SK-N-SH (cell line): Measurements from ENCODE around the gene NAT9. TPM values are rescaled to one million over a fixed set of nuclear protein-coding genes. Genes with fewer than 3 reads are reported as not detected.

Experiments
- CTCF ChIA-PET: fragments of 300-600, 350-600 bp; formaldehyde crosslinking; extraction: SDS; loops from one replicate; lab custom pipeline; 2021; lab: Yijun Ruan, JAX
- POLR2A ChIA-PET: fragments of 350-600 bp; sonication (Branson Sonifier 250); formaldehyde crosslinking; extraction: SDS; loops from one replicate; lab custom pipeline; 2020; ENCODE audit warnings: antibody characterized with exemption, inconsistent platforms; lab: Yijun Ruan, JAX
- DNase-seq: peaks from one replicate; pipeline ENCODE4 v3.0.0; 2012
- H2AFZ ChIP-seq: fragments of 200-600 bp; sonication (generic); 2 replicates; pipeline ENCODE4 v1.8.1; 2016; ENCODE audit warnings: antibody characterized with exemption, mild to moderate bottlenecking, low read depth
- H3F3A ChIP-seq: fragments of 200-600 bp; sonication (generic); replicated peaks from 2 replicates; pipeline ENCODE3; 2016; ENCODE audit warnings: antibody characterized with exemption, mild to moderate bottlenecking; ENCODE audit not compliant: insufficient read depth
- H3K27ac ChIP-seq, 2 experiments: fragments of 200-500 bp in 1 of 2; fragments of 200-600 bp in 1 of 2; sonication (Bioruptor generic) in 1 of 2; sonication (generic), shearing (Covaris generic) in 1 of 2; 2 replicates each; pipeline versions ENCODE4 v1.5.1 to v1.6.1; 2014 to 2016; ENCODE audit warnings: low read depth in 2 of 2, inconsistent platforms in 1 of 2, low read length in 1 of 2, mild to moderate bottlenecking in 1 of 2, mixed read lengths in 1 of 2
- H3K27me3 ChIP-seq: fragments of 200-600 bp; sonication (generic), shearing (Covaris generic); 2 replicates; pipeline ENCODE4 v1.6.1; 2016; ENCODE audit warnings: mixed run types; ENCODE audit not compliant: insufficient read depth
- H3K36me3 ChIP-seq, 2 experiments: fragments of 200-500 bp in 1 of 2; fragments of 200-600 bp in 1 of 2; sonication (Bioruptor generic) in 1 of 2; sonication (generic) in 1 of 2; replicated peaks in 1 of 2; 2 replicates each; pipeline versions ENCODE3 to v1.5.1; 2014 to 2016; ENCODE audit warnings: low read length in 1 of 2, mild to moderate bottlenecking in 1 of 2; ENCODE audit not compliant: insufficient read depth in 2 of 2, control insufficient read depth in 1 of 2
- H3K4me1 ChIP-seq, 2 experiments: fragments of 200-500 bp in 1 of 2; fragments of 200-600 bp in 1 of 2; sonication (Bioruptor generic) in 1 of 2; sonication (generic), shearing (Covaris generic) in 1 of 2; 2 replicates each; pipeline versions ENCODE4 v1.5.1 to v1.6.1; 2014 to 2016; ENCODE audit warnings: low read depth in 1 of 2, low read length in 1 of 2, mixed run types in 1 of 2; ENCODE audit not compliant: insufficient read depth in 2 of 2, control insufficient read depth in 1 of 2
- H3K4me2 ChIP-seq: fragments of 200-600 bp; sonication (generic), shearing (Covaris generic); 2 replicates; pipeline ENCODE4 v1.6.1; 2017; ENCODE audit warnings: mixed run types
- H3K4me3 ChIP-seq, 2 experiments: fragments of 200-500 bp in 1 of 2; fragments of 200-600 bp in 1 of 2; sonication (Bioruptor generic) in 1 of 2; sonication (generic), shearing (Covaris generic) in 1 of 2; 2 replicates each; pipeline versions ENCODE4 v1.5.1 to v1.8.1; 2014 to 2016; ENCODE audit warnings: low read depth in 2 of 2, inconsistent platforms in 1 of 2, low read length in 1 of 2, mild to moderate bottlenecking in 1 of 2, mixed read lengths in 1 of 2, moderate library complexity in 1 of 2
- H3K79me2 ChIP-seq: fragments of 200-600 bp; sonication (generic); 2 replicates; pipeline ENCODE4 v1.8.1; 2017; ENCODE audit warnings: mild to moderate bottlenecking; ENCODE audit not compliant: insufficient read depth
- H3K9ac ChIP-seq: fragments of 200-600 bp; sonication (generic); 2 replicates; pipeline ENCODE4 v1.6.1; 2017; ENCODE audit warnings: mixed run types
- H3K9me2 ChIP-seq: fragments of 200-600 bp; sonication (generic); 2 replicates; pipeline ENCODE4 v1.6.1; 2017; ENCODE audit warnings: mixed run types
- H3K9me3 ChIP-seq: fragments of 200-600 bp; sonication (generic); 2 replicates; pipeline ENCODE4 v1.6.1; 2017; ENCODE audit warnings: mixed run types, mild to moderate bottlenecking, moderate library complexity
- H4K20me1 ChIP-seq: fragments of 200-600 bp; sonication (generic); 2 replicates; pipeline ENCODE4 v1.6.1; 2017; ENCODE audit warnings: mild to moderate bottlenecking, mixed run types; ENCODE audit not compliant: insufficient read depth
- EZH2phosphoT487 ChIP-seq: fragments of 200-600 bp; sonication (generic); IDR thresholded peaks from 2 replicates; pipeline ENCODE4 v1.6.1; 2017; ENCODE audit warnings: low read depth, mixed run types, mild to moderate bottlenecking, antibody characterized with exemption, moderate library complexity, borderline replicate concordance
- FOSL2 ChIP-seq: IDR thresholded peaks from 2 replicates; pipeline ENCODE4 v1.4.0; 2012; ENCODE audit warnings: low read depth, mild to moderate bottlenecking, moderate library complexity, borderline replicate concordance
- FOXJ3 ChIP-seq: sonication (generic); formaldehyde crosslinking; IDR thresholded peaks from 2 replicates; pipeline ENCODE4 v1.5.1; 2020; ENCODE audit warnings: mild to moderate bottlenecking, missing genetic modification reagents
- FOXM1 ChIP-seq: IDR thresholded peaks from 2 replicates; pipeline ENCODE4 v1.4.0; 2012; ENCODE audit warnings: low read depth, mild to moderate bottlenecking
- GABPA ChIP-seq: IDR thresholded peaks from 2 replicates; pipeline ENCODE4 v1.4.0; 2012; ENCODE audit warnings: low read depth, mild to moderate bottlenecking
- RAD21 ChIP-seq: IDR thresholded peaks from 2 replicates; pipeline ENCODE4 v1.6.1; 2012; ENCODE audit warnings: mild to moderate bottlenecking, low read length
- RFX5 ChIP-seq: IDR thresholded peaks from 2 replicates; pipeline ENCODE4 v1.6.1; 2012; ENCODE audit warnings: mild to moderate bottlenecking, improper control_type of control experiment, low read length
- SIN3A ChIP-seq: IDR thresholded peaks from 2 replicates; pipeline ENCODE4 v1.6.1; 2012; ENCODE audit warnings: low read depth, mild to moderate bottlenecking, low read length, moderate library complexity, borderline replicate concordance
- SMC3 ChIP-seq: IDR thresholded peaks from 2 replicates; pipeline ENCODE4 v1.6.1; 2012; ENCODE audit warnings: low read depth, low read length, improper control_type of control experiment
- TEAD4 ChIP-seq: IDR thresholded peaks from 2 replicates; pipeline ENCODE4 v1.4.0; 2012; ENCODE audit warnings: mild to moderate bottlenecking, borderline replicate concordance; ENCODE audit not compliant: insufficient read depth
- YY1 ChIP-seq: IDR thresholded peaks from 2 replicates; pipeline ENCODE4 v1.4.0; 2012; ENCODE audit warnings: low read depth, mild to moderate bottlenecking
- WGBS: methylation state at CpG from one replicate; pipeline ENCODE4 v1.1.6; 2017; ENCODE audit warnings: low lambda C conversion rate; 5-methylcytosine and 5-hydroxymethylcytosine counted together
- polyA plus RNA-seq, 3 experiments: library from polyadenylated mRNA; depleted of rRNA; stranded (reverse); fragments of >200 nt; gene quantifications; 2 replicates each; pipeline ENCODE4 v1.2.3, GENCODE V29; 2012
- TF ChIP-seq, protein P1 (sequence below): fragments of 150-350 bp; IDR thresholded peaks from 2 replicates; pipeline ENCODE4 v1.6.1; 2017; ENCODE audit warnings: antibody characterized with exemption, low read length, low read depth, borderline replicate concordance
- TF ChIP-seq, protein P2 (sequence below): fragments of 150-350 bp; IDR thresholded peaks from 2 replicates; pipeline ENCODE4 v1.6.1; 2016; ENCODE audit warnings: mild to moderate bottlenecking, low read depth, low read length
- TF ChIP-seq, protein P3 (sequence below): IDR thresholded peaks from 2 replicates; pipeline ENCODE4 v1.4.0; 2012; ENCODE audit warnings: low read depth, borderline replicate concordance
- TF ChIP-seq, protein P4 (sequence below): IDR thresholded peaks from 2 replicates; pipeline ENCODE4 v1.4.0; 2012; ENCODE audit warnings: low read depth, borderline replicate concordance

NAT9 gene
- polyA plus RNA-seq, 1 of the 3 experiments (the other 2 are of a cell fraction) = 117 TPM

DNA sequence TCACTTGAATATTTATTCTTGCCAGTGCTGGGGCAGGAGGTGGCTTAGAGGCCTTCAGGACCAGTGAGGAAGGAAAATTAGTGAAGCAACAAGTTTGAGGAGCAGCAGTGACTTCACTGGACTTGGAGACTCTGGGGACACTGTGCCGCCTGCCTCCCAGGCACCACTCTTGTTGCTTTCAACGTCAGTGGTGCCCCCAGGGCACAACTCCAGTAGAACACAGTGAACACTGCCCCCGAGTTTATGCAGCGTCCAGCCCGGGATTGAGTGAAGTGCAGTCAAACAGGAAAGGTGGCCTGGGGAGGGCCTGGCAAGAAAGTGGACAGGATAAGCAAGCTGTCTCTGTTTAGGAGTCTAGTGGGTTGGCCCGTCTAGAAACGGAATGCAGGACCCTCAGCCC, 24.4 kb upstream of the NAT9 start:
- no peak overlapping the region for H2AFZ ChIP-seq
- H3K9ac ChIP-seq = no peak overlapping the region
- no peak overlapping the region for H3K4me2 ChIP-seq
- peaks cover 23 to 51% of the 10 kb centered on the region in 2 experiments for H3K4me1 ChIP-seq
- no peak for DNase-seq
- no peaks in the 10 kb centered on the region for H3K9me3 ChIP-seq
- CTCF ChIA-PET = interaction anchor here (1.4 to 98.1 kb wide), 6 partner anchors 9 to 59 kb away, joined by 3 to 3869 read pairs (median 229); partner anchors contain the start of genes FDXR, GRIN2C and NHERF1
- H4K20me1 ChIP-seq = no peaks in the 10 kb centered on the region
- H3K27me3 ChIP-seq = no peaks in the 10 kb centered on the region
- no peak overlapping the region for H3K27ac ChIP-seq
- POLR2A ChIA-PET = no interaction called here
- no peaks in the 10 kb centered on the region for H3K9me2 ChIP-seq
- peaks cover 24% of the 10 kb centered on the region for H3F3A ChIP-seq
- H3K36me3 ChIP-seq = peaks cover 0 to 54% of the 10 kb centered on the region in 2 experiments
- H3K79me2 ChIP-seq = no peaks in the 10 kb centered on the region
- TF ChIP-seq FOSL2 = no peak
- no peak for TF ChIP-seq FOXJ3
- TF ChIP-seq, protein P1, sequence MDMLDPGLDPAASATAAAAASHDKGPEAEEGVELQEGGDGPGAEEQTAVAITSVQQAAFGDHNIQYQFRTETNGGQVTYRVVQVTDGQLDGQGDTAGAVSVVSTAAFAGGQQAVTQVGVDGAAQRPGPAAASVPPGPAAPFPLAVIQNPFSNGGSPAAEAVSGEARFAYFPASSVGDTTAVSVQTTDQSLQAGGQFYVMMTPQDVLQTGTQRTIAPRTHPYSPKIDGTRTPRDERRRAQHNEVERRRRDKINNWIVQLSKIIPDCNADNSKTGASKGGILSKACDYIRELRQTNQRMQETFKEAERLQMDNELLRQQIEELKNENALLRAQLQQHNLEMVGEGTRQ = no peak
- TF ChIP-seq, protein P2, sequence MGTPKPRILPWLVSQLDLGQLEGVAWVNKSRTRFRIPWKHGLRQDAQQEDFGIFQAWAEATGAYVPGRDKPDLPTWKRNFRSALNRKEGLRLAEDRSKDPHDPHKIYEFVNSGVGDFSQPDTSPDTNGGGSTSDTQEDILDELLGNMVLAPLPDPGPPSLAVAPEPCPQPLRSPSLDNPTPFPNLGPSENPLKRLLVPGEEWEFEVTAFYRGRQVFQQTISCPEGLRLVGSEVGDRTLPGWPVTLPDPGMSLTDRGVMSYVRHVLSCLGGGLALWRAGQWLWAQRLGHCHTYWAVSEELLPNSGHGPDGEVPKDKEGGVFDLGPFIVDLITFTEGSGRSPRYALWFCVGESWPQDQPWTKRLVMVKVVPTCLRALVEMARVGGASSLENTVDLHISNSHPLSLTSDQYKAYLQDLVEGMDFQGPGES = no peak
- TF ChIP-seq RAD21 = no peak
- no peak for TF ChIP-seq YY1
- TF ChIP-seq, protein P3, sequence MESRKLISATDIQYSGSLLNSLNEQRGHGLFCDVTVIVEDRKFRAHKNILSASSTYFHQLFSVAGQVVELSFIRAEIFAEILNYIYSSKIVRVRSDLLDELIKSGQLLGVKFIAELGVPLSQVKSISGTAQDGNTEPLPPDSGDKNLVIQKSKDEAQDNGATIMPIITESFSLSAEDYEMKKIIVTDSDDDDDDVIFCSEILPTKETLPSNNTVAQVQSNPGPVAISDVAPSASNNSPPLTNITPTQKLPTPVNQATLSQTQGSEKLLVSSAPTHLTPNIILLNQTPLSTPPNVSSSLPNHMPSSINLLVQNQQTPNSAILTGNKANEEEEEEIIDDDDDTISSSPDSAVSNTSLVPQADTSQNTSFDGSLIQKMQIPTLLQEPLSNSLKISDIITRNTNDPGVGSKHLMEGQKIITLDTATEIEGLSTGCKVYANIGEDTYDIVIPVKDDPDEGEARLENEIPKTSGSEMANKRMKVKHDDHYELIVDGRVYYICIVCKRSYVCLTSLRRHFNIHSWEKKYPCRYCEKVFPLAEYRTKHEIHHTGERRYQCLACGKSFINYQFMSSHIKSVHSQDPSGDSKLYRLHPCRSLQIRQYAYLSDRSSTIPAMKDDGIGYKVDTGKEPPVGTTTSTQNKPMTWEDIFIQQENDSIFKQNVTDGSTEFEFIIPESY = no peak
- no peak for TF ChIP-seq RFX5
- no peak for TF ChIP-seq EZH2phosphoT487
- no peak for TF ChIP-seq GABPA
- no peak for TF ChIP-seq TEAD4
- no peak for TF ChIP-seq SIN3A
- TF ChIP-seq SMC3 = no peak
- no peak for TF ChIP-seq FOXM1
- TF ChIP-seq, protein P4, sequence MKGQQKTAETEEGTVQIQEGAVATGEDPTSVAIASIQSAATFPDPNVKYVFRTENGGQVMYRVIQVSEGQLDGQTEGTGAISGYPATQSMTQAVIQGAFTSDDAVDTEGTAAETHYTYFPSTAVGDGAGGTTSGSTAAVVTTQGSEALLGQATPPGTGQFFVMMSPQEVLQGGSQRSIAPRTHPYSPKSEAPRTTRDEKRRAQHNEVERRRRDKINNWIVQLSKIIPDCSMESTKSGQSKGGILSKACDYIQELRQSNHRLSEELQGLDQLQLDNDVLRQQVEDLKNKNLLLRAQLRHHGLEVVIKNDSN = no peak
- WGBS = 84% methylated on average over 7 of the region's 7 CpGs
- no peak overlapping the region for H3K4me3 ChIP-seq
